Activated CD4-positive, alpha-beta T cell treated with anti-CD3 and anti-CD28 coated beads, Interleukin-2, amount 50 U/mL, for 4 hours (primary cell): ENCODE results near the gene NTN5.

Experiments used
- DNase-seq, 2 experiments: peaks; one replicate each; pipeline ENCODE4 v3.0.0-alpha.2; 2020

The NTN5 gene

GRCh38 chr19:48627865-48628314 is 44.9 kb downstream of the NTN5 start:
- DNase-seq: no peak

- DNase-seq: no peak
Observed at GRCh38 chr19:48627201-48627864, 45.5 kb downstream of the NTN5 start.

GRCh38 chr19:48625891-48626327 is 46.9 kb downstream of the NTN5 start:
- DNase-seq: no peak

- no peak for DNase-seq
Observed at GRCh38 chr19:48624791-48625723, 47.8 kb downstream of the NTN5 start.

GRCh38 chr19:48624067-48624594 is 48.7 kb downstream of the NTN5 start:
- DNase-seq: peak; percentile 95 to 96

- no peak for DNase-seq
Observed at GRCh38 chr19:48623556-48624066, 49.2 kb downstream of the NTN5 start.

- no peak for DNase-seq
Observed at GRCh38 chr19:48619692-48620585, 52.9 kb downstream of the NTN5 start.

- peak; percentile 89 to 93 for DNase-seq
Observed at GRCh38 chr19:48618916-48619691, 53.7 kb downstream of the NTN5 start, which contains the start of the genes RPL18 and SPHK2. TSS of gene RPL18 (minus strand) at chr19:48619178. CDS start at chr19:48619143, 35 bp downstream. TSS of gene SPHK2 (plus strand) at chr19:48619506. CDS start at chr19:48620515, 1,009 bp downstream.

GRCh38 chr19:48618278-48618915 is 54.4 kb downstream of the NTN5 start:
- DNase-seq: no peak

- no peak for DNase-seq
Observed at GRCh38 chr19:48617146-48617937, 55.5 kb downstream of the NTN5 start.

- DNase-seq: no peak
Observed at GRCh38 chr19:48616491-48617056, 56.2 kb downstream of the NTN5 start.

- DNase-seq: no peak
Observed at GRCh38 chr19:48616041-48616436, 56.8 kb downstream of the NTN5 start.

- no peak for DNase-seq
Observed at GRCh38 chr19:48615231-48616040, 57.4 kb downstream of the NTN5 start.

- DNase-seq: no peak
Observed at GRCh38 chr19:48614436-48615230, 58.2 kb downstream of the NTN5 start, which contains the start of gene FAM83E. TSS of gene FAM83E (minus strand) at chr19:48615076. CDS start at chr19:48613372, 1,704 bp downstream.

GRCh38 chr19:48613852-48614435 is 58.9 kb downstream of the NTN5 start:
- DNase-seq: no peak

GRCh38 chr19:48613024-48613851 is 59.6 kb downstream of the NTN5 start:
- no peak for DNase-seq
